NCI-H1092 (cell line): ENCODE measurements around the gene DNAJC30.

Source experiments
- DNase-seq: peaks from one replicate; lab custom pipeline; 2025; lab: John Stamatoyannopoulos, UW

DNAJC30 gene

GRCh38 chr7:73707045-73707631 lies 23.9 kb upstream of the DNAJC30 start:
- DNase-seq, result peak; percentile 79

- DNase-seq, result no peak
Observed at GRCh38 chr7:73706126-73707044, 23.1 kb upstream of the DNAJC30 start.

GRCh38 chr7:73705551-73705920 lies 22.3 kb upstream of the DNAJC30 start:
- no peak for DNase-seq

- DNase-seq, result no peak
Observed at GRCh38 chr7:73704640-73705550, 21.6 kb upstream of the DNAJC30 start.

- DNase-seq, result no peak
Observed at GRCh38 chr7:73703757-73704639, 20.7 kb upstream of the DNAJC30 start.

GRCh38 chr7:73703225-73703624 lies 20.0 kb upstream of the DNAJC30 start:
- DNase-seq, result no peak

- no peak for DNase-seq
Observed at GRCh38 chr7:73702665-73703064, 19.4 kb upstream of the DNAJC30 start.

GRCh38 chr7:73702226-73702625 lies 19.0 kb upstream of the DNAJC30 start:
- no peak for DNase-seq

GRCh38 chr7:73701357-73701995 lies 18.2 kb upstream of the DNAJC30 start:
- no peak for DNase-seq

- DNase-seq, result no peak
Observed at GRCh38 chr7:73700581-73701134, 17.4 kb upstream of the DNAJC30 start.

GRCh38 chr7:73700069-73700423 lies 16.8 kb upstream of the DNAJC30 start:
- no peak for DNase-seq

- DNase-seq, result no peak
Observed at GRCh38 chr7:73699370-73700068, 16.3 kb upstream of the DNAJC30 start.

- DNase-seq, result no peak
Observed at GRCh38 chr7:73698410-73698809, 15.2 kb upstream of the DNAJC30 start.

GRCh38 chr7:73696372-73696771 lies 13.1 kb upstream of the DNAJC30 start:
- DNase-seq, result no peak

- no peak for DNase-seq
Observed at GRCh38 chr7:73690646-73691045, 7.4 kb upstream of the DNAJC30 start.

- DNase-seq, result no peak
Observed at GRCh38 chr7:73688288-73688687, 5.0 kb upstream of the DNAJC30 start.

GRCh38 chr7:73685311-73685710 lies 2.1 kb upstream of the DNAJC30 start:
- DNase-seq, result no peak

GRCh38 chr7:73683788-73684693 lies 788 bp upstream of the DNAJC30 start:
- no peak for DNase-seq

GRCh38 chr7:73682745-73683055 lies 553 bp downstream of the DNAJC30 start:
- no peak for DNase-seq
